NB4 (cell line): Measurements from ENCODE around the gene MT4.

Experiments
- MAX ChIP-seq: IDR thresholded peaks from 2 replicates; pipeline ENCODE4 v1.6.1; 2011; ENCODE audit warnings: low read depth, low read length
- MYC ChIP-seq: IDR thresholded peaks from 2 replicates; pipeline ENCODE4 v1.6.1; 2011; ENCODE audit warnings: low read depth, low read length
- POLR2A ChIP-seq: IDR thresholded peaks from 2 replicates; pipeline ENCODE4 v1.6.1; 2011; ENCODE audit warnings: mild to moderate bottlenecking; ENCODE audit not compliant: insufficient read length; ENCODE audit errors: extremely low read depth
- TF ChIP-seq, protein P1 (sequence below): IDR thresholded peaks from one replicate; pipeline ENCODE4 v1.5.1; 2012; ENCODE audit warnings: low read depth, low read length

- TF ChIP-seq, protein P1, sequence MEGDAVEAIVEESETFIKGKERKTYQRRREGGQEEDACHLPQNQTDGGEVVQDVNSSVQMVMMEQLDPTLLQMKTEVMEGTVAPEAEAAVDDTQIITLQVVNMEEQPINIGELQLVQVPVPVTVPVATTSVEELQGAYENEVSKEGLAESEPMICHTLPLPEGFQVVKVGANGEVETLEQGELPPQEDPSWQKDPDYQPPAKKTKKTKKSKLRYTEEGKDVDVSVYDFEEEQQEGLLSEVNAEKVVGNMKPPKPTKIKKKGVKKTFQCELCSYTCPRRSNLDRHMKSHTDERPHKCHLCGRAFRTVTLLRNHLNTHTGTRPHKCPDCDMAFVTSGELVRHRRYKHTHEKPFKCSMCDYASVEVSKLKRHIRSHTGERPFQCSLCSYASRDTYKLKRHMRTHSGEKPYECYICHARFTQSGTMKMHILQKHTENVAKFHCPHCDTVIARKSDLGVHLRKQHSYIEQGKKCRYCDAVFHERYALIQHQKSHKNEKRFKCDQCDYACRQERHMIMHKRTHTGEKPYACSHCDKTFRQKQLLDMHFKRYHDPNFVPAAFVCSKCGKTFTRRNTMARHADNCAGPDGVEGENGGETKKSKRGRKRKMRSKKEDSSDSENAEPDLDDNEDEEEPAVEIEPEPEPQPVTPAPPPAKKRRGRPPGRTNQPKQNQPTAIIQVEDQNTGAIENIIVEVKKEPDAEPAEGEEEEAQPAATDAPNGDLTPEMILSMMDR, result no peak
- no peak for TF ChIP-seq POLR2A
- no peak for TF ChIP-seq MYC
- no peak for TF ChIP-seq MAX
These were observed 23.9 kb downstream of the MT4 start for GRCh38 chr16:56588781-56589140.
